ENCODE measurements around the gene LAMP1. TPM values are rescaled to one million over a fixed set of nuclear protein-coding genes. Genes with fewer than 3 reads are reported as not detected.

LAMP1 gene
- total RNA-seq, 2 experiments from 2014 or later: 72.2 to 80.7 TPM

GRCh38 chr13:113322890-113323651 is 26.0 kb downstream of the LAMP1 start:
- H3K36me3 Mint-ChIP-seq (ENCODE audit: low read depth): peaks cover 70% of the 10 kb centered on the region
- CTCF ChIA-PET: no interaction called here

GRCh38 chr13:113323869-113324268 is 26.8 kb downstream of the LAMP1 start:
- no peaks in the 10 kb centered on the region for H3K9me3 ChIP-seq (ENCODE audit: control insufficient read depth in 1 of 2, insufficient read depth in 1 of 2, low read length in 2 of 2)
- Mint-ChIP-seq H3K4me1 (ENCODE audit: low read depth) (no peaks in the 10 kb centered on the region), H3K36me3 (ENCODE audit: low read depth) (peaks cover 62% of the 10 kb centered on the region), H3K27ac (peak overlapping the region; percentile 36), H3K9me3 (no peaks in the 10 kb centered on the region), H3K4me3 (no peak overlapping the region), H3K27me3 (no peaks in the 10 kb centered on the region)
- H3K4me3 ChIP-seq (ENCODE audit: low read length): no peak overlapping the region
- DNase-seq: no peak
- H3K27ac ChIP-seq (ENCODE audit: low read depth in 1 of 2, low read length in 2 of 2): no peak overlapping the region
- TF ChIP-seq CTCF (IDR thresholded peaks at IDR 0.05): no peak
- POLR2A ChIA-PET: no interaction called here
- H3K27me3 ChIP-seq (ENCODE audit: control insufficient read depth in 1 of 2, insufficient read depth in 2 of 2, low read length in 2 of 2): no peaks in the 10 kb centered on the region
- intact Hi-C loops (cut with DNase I, micrococcal nuclease): no loop called here
- no peak for ATAC-seq (ENCODE audit: poor library complexity)
- H3K36me3 ChIP-seq (ENCODE audit: insufficient read depth, low read length): peaks cover 40% of the 10 kb centered on the region
- H3K4me1 ChIP-seq (ENCODE audit: insufficient read depth, low read length): no peaks in the 10 kb centered on the region
- CTCF ChIA-PET: no interaction called here

More at GRCh38 chr13:113322890-113323651, 26.0 kb downstream of the LAMP1 start:
- H3K27ac Mint-ChIP-seq: no peak overlapping the region
- ATAC-seq (ENCODE audit: poor library complexity) (no peak), DNase-seq (no peak)
- intact Hi-C loops (cut with DNase I, micrococcal nuclease): no loop called here
- no peak overlapping the region for H3K4me3 Mint-ChIP-seq
- no peaks in the 10 kb centered on the region for H3K27me3 ChIP-seq (ENCODE audit: control insufficient read depth in 1 of 2, insufficient read depth in 2 of 2, low read length in 2 of 2)
- no peaks in the 10 kb centered on the region for H3K27me3 Mint-ChIP-seq
- H3K27ac ChIP-seq (ENCODE audit: low read depth in 1 of 2, low read length in 2 of 2): no peak overlapping the region
- TF ChIP-seq CTCF (IDR thresholded peaks at IDR 0.05): no peak
- no peaks in the 10 kb centered on the region for H3K9me3 Mint-ChIP-seq
- H3K4me1 ChIP-seq (ENCODE audit: insufficient read depth, low read length): no peaks in the 10 kb centered on the region
- no peaks in the 10 kb centered on the region for H3K9me3 ChIP-seq (ENCODE audit: control insufficient read depth in 1 of 2, insufficient read depth in 1 of 2, low read length in 2 of 2)
- no peaks in the 10 kb centered on the region for H3K4me1 Mint-ChIP-seq (ENCODE audit: low read depth)
- peaks cover 47% of the 10 kb centered on the region for H3K36me3 ChIP-seq (ENCODE audit: insufficient read depth, low read length)
- H3K4me3 ChIP-seq (ENCODE audit: low read length): no peak overlapping the region
- POLR2A ChIA-PET: interaction anchor here (0.6 kb wide), 1 partner anchor 140 kb away, joined by 3 read pairs; no protein-coding TSS in a partner anchor

- no peak overlapping the region for H3K27ac Mint-ChIP-seq
- no peak overlapping the region for H3K4me3 Mint-ChIP-seq
- Histone ChIP-seq H3K27ac (ENCODE audit: low read depth in 1 of 2, low read length in 2 of 2) (no peak overlapping the region), H3K4me1 (ENCODE audit: insufficient read depth, low read length) (no peaks in the 10 kb centered on the region), H3K36me3 (ENCODE audit: insufficient read depth, low read length) (peaks cover 34% of the 10 kb centered on the region), H3K9me3 (ENCODE audit: control insufficient read depth in 1 of 2, insufficient read depth in 1 of 2, low read length in 2 of 2) (no peaks in the 10 kb centered on the region), H3K27me3 (ENCODE audit: control insufficient read depth in 1 of 2, insufficient read depth in 2 of 2, low read length in 2 of 2) (no peaks in the 10 kb centered on the region), H3K4me3 (ENCODE audit: low read length) (no peak overlapping the region)
- no peaks in the 10 kb centered on the region for H3K4me1 Mint-ChIP-seq (ENCODE audit: low read depth)
- H3K9me3 Mint-ChIP-seq: no peaks in the 10 kb centered on the region
- TF ChIP-seq CTCF (IDR thresholded peaks at IDR 0.05): no peak
- no peaks in the 10 kb centered on the region for H3K27me3 Mint-ChIP-seq
- intact Hi-C loops (cut with DNase I, micrococcal nuclease): no loop called here
- ChIA-PET POLR2A (no interaction called here), CTCF (interaction anchor here (0.6 kb wide), 2 partner anchors 17 to 166 kb away, joined by 4 read pairs; partner anchors contain the start of gene PROZ)
- ATAC-seq (ENCODE audit: poor library complexity) (no peak), DNase-seq (no peak)
- H3K36me3 Mint-ChIP-seq (ENCODE audit: low read depth): peaks cover 59% of the 10 kb centered on the region
Measured at GRCh38 chr13:113324398-113324797, 27.4 kb downstream of the LAMP1 start.
